ENCODE data around the gene PRXL2C. TPM values are rescaled to one million over a fixed set of nuclear protein-coding genes. Genes with fewer than 3 reads are reported as not detected.
A peak's percentile ranks its signal among the peaks of the same experiment; 100 is the strongest.

Gene PRXL2C
- total and polyA plus RNA-seq, 2 of the 13 experiments (the other 11 are each of a cell fraction or from before 2014, with no cell fraction given): 11.0 to 13.2 TPM

- Histone ChIP-seq H3K9ac (ENCODE audit: insufficient read depth, low read depth, low read length) (no peak overlapping the region), H3K27me3 (ENCODE audit: control insufficient read depth in 1 of 2, insufficient read depth in 2 of 2, low read length in 2 of 2) (no peaks in the 10 kb centered on the region), H3K9me3 (ENCODE audit: low read length) (no peaks in the 10 kb centered on the region), H3K4me1 (ENCODE audit: insufficient read depth, low read length) (peaks cover 22% of the 10 kb centered on the region), H3K36me3 (replicated peaks in 1 of 2; ENCODE audit: control insufficient read depth in 1 of 2, insufficient read depth in 2 of 2, low read length in 2 of 2) (no peaks in the 10 kb centered on the region), H3K4me2 (ENCODE audit: low read depth, low read length) (no peak overlapping the region), H3K27ac (ENCODE audit: extremely low read length, insufficient read depth, low read length) (no peak overlapping the region), H3K79me2 (ENCODE audit: insufficient read depth, low read length) (no peaks in the 10 kb centered on the region), H3K4me3 (replicated peaks in 1 of 3; ENCODE audit: insufficient read depth in 1 of 3, low read depth in 2 of 3, low read length in 3 of 3) (no peak overlapping the region), H4K20me1 (ENCODE audit: insufficient read depth, low read length) (no peaks in the 10 kb centered on the region), H2AFZ (ENCODE audit: low read length) (no peak overlapping the region)
- WGBS (ENCODE audit: low lambda C conversion rate): 91% methylated on average over 62 of the region's 62 CpGs
- TF ChIP-seq ZNF546 (CRISPR knock-in tag; conservative IDR thresholded peaks at IDR 0.05) (no peak), NFKBIZ (CRISPR knock-in tag; IDR thresholded peaks at IDR 0.05) (no peak), ZBTB33 (CRISPR knock-in tag; IDR thresholded peaks at IDR 0.05) (peak; percentile 45; the same call in 1 of the 2 replicates), ZBTB38 (CRISPR knock-in tag; IDR thresholded peaks at IDR 0.05) (no peak), ZNF33A (CRISPR knock-in tag; IDR thresholded peaks at IDR 0.05; ENCODE audit: borderline replicate concordance) (no peak), KLF6 (CRISPR knock-in tag; IDR thresholded peaks at IDR 0.05) (no peak), POLR2AphosphoS2 (IDR thresholded peaks at IDR 0.05; ENCODE audit: low read depth, low read length) (no peak), CTCF (CRISPR knock-in tag; IDR thresholded peaks at IDR 0.05) (peak; percentile 42), ZNF547 (CRISPR knock-in tag; IDR thresholded peaks at IDR 0.05) (no peak), HMG20B (CRISPR knock-in tag; conservative IDR thresholded peaks at IDR 0.05) (no peak), ZNF292 (CRISPR knock-in tag; IDR thresholded peaks at IDR 0.05; ENCODE audit: borderline replicate concordance, low read depth) (no peak), ZNF709 (CRISPR knock-in tag; IDR thresholded peaks at IDR 0.05) (no peak)
- TF ChIP-seq, protein P1, sequence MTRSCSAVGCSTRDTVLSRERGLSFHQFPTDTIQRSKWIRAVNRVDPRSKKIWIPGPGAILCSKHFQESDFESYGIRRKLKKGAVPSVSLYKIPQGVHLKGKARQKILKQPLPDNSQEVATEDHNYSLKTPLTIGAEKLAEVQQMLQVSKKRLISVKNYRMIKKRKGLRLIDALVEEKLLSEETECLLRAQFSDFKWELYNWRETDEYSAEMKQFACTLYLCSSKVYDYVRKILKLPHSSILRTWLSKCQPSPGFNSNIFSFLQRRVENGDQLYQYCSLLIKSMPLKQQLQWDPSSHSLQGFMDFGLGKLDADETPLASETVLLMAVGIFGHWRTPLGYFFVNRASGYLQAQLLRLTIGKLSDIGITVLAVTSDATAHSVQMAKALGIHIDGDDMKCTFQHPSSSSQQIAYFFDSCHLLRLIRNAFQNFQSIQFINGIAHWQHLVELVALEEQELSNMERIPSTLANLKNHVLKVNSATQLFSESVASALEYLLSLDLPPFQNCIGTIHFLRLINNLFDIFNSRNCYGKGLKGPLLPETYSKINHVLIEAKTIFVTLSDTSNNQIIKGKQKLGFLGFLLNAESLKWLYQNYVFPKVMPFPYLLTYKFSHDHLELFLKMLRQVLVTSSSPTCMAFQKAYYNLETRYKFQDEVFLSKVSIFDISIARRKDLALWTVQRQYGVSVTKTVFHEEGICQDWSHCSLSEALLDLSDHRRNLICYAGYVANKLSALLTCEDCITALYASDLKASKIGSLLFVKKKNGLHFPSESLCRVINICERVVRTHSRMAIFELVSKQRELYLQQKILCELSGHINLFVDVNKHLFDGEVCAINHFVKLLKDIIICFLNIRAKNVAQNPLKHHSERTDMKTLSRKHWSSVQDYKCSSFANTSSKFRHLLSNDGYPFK (CRISPR knock-in tag; IDR thresholded peaks at IDR 0.05; ENCODE audit: borderline replicate concordance): no peak
- TF ChIP-seq, protein P2, sequence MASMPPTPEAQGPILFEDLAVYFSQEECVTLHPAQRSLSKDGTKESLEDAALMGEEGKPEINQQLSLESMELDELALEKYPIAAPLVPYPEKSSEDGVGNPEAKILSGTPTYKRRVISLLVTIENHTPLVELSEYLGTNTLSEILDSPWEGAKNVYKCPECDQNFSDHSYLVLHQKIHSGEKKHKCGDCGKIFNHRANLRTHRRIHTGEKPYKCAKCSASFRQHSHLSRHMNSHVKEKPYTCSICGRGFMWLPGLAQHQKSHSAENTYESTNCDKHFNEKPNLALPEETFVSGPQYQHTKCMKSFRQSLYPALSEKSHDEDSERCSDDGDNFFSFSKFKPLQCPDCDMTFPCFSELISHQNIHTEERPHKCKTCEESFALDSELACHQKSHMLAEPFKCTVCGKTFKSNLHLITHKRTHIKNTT (CRISPR knock-in tag; IDR thresholded peaks at IDR 0.05): no peak
- ChIA-PET POLR2A (no interaction called here), CTCF (ENCODE audit: low intra/inter-chr PET ratio, low total read pairs) (no interaction called here)
- ATAC-seq (no peak), DNase-seq (ENCODE audit: low spot score) (no peak), FAIRE-seq (no peak)
- in situ Hi-C loops (cut with HindIII; ENCODE audit: extremely low pct_ligation_motif_present, low pct_unique_long_range_greater_than_20kb) (no loop called here), intact Hi-C loops (cut with micrococcal nuclease; ENCODE audit: unreplicated experiment) (no loop called here)
- no TSS peak for BruUV-seq (replicated peaks)
These were observed 31.7 kb upstream of the PRXL2C start for GRCh38 chr9:96686638-96687335.
